Endometrial microvascular endothelial cells (primary cell): Measurements from ENCODE around the gene ATP2C2. TPM values are rescaled to one million over a fixed set of nuclear protein-coding genes. Genes with fewer than 3 reads are reported as not detected.
"Not testable (repeated sequence)": the region's sequence is repeated elsewhere in the genome, so short reads cannot be mapped to it uniquely, and the experiment has no call there.

ENCODE experiments used
- in situ Hi-C: cut with HindIII; loops from 2 replicates; pipeline ENCODE4 v1.10.0; 2017; ENCODE audit warnings: low sequenced_read_pairs, low pct_unique_long_range_greater_than_20kb; ENCODE audit errors: inconsistent ontology term
- total RNA-seq: library from RNA; depleted of rRNA; stranded (reverse); fragments of >200 nt; gene quantifications from one replicate; pipeline ENCODE4 v1.2.3, GENCODE V29; 2015; ENCODE audit errors: inconsistent ontology term

Gene ATP2C2
- total RNA-seq, 1 donor from 2014 or later = not detected

DNA sequence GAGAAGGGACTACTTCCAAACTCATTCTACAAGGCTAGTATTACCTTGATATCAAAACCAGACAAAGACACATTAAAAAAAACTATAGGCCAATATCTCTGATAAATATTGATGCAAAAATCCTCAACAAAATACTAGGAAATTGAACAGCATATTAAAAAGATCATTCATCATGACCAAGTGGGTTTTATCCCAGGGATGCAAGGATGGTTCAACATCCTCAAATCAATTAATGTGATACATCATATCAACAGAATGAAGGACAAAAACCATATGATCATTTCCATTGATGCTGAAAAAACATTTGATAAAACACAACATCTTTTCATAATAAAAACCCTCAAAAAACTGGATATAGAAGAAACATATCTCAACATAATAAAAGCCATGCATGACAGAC is 31.1 kb upstream of the ATP2C2 start:
- in situ Hi-C loops = not testable (repeated sequence)

DNA sequence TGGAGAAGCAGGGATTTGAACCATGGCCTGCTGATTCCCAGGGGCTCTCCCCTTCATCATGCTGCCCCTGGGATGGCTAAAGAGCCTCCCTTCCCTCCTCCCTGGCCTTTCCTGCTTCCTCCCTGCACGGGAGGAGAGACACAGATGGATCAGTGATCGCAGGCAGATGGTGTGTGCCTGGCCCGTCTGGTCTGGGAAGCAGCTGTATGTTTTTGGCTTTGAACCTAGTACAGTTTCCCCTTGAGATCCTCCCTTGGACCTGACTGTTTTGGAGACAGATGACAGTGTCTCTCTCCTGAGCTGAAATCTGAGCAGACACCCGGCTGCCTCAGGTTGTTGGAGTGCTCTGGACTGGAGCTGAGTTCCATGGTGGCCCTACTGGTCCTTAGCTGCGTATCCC is 29.0 kb upstream of the ATP2C2 start:
- in situ Hi-C loops = no loop called here

DNA sequence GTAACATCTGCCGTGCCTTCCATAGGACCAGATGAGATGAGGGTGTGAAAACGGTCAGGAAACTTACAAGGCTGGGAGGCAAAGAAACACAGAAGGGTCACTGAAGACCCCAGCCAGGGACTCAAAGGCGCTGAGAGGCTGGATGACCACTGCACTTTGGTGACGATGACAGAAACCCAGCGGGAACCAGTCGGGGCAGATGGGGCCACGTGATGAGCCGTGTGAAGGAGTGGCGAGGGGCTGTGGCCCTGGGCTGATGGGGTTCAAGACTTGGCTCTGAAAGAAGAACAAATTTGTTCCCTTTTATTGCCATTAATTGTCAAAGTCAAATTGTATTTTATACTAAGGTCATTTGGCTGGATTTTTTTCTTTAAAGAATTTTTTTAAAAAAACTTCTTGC is 28.6 kb upstream of the ATP2C2 start:
- in situ Hi-C loops = no loop called here

DNA sequence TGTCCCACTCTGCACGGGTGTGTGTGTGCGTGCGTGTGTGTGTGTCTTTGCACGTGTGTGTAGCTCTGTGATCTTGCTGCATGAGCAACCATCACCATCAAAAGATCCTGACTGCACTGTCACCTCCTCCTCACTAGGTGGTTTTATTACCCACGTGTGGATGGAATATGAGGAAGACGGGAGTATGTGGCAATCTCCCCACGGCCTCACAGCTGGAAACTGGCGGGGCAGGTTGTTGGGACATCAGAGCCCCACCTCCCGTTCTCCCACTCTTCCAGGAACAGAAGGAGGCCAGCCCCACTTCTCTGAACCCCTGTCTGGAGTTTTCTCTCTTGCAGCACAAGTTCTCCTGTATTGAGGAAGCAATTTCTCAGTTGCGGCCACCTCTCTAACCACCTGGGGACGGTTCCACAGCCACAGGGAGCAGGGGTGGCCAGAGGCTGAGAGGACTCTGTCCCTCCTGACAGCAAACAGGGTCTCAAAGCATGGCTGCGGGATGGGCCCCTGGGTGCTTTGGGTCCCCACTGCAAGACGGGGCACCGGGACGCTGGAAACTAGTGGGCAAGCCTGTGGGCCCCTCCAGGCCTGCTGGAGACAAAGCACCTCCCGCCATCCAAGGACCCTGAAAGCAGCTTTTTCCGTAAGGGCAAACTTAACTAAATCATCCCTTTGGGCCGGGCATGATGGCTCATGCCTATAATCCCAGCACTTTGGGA is 27.9 kb upstream of the ATP2C2 start:
- in situ Hi-C loops = no loop called here

DNA sequence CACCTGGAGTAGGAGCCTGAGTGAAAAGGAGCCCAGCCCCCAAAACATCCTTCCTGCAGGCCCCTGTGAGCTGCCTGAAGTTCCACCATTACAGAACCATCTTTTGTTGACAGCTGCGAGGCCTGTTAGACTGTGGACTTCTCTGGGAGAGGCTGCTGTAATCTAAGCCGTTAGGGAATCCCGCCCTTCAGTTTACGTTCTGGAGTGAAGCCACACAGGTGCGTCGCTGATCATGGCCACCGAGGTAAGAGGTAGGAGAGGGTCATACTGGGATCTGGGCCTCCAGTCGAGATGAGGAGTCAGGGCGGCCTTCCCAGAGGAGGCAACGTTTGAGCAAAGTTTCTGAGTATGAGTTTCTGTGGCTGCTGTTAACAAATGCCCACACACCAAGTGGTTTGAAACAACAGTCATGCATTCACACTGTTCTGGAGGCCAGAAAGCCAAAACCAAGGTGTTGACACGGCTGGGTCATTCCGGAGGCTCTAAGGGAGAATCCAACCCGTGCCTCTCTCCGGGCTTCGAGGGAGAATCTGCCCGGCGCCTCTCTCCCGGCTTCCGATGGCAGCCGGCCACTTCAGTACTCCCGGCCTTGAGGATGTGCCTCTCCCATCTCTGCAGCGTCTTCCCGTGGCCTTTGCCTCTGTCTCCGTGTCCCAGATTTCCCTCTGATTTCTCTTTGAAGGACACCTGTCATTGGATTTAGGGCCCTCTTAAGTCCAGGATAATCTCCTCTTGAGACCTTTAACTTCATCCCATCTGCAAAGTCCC is 26.6 kb upstream of the ATP2C2 start:
- in situ Hi-C loops = no loop called here

DNA sequence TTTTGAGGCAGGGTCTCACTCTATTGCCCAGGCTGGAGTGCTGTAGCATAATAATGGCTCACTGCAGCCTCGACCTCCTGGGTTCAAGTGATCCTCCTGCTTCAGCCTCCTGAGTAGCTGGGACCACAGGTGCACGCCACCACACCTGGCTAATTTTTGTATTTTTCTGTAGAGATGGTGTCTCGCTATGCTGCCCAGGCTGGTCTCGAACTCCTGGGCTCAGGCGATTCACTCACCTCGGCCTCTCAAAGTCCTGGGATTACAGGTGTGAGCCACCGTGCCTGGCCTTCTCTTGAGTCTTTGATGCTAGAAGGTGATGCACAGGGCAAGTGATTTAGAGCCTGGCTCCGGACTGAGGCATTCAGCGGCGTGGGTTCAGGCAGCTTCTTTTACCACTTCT is 24.5 kb upstream of the ATP2C2 start:
- in situ Hi-C loops = not testable (repeated sequence)

DNA sequence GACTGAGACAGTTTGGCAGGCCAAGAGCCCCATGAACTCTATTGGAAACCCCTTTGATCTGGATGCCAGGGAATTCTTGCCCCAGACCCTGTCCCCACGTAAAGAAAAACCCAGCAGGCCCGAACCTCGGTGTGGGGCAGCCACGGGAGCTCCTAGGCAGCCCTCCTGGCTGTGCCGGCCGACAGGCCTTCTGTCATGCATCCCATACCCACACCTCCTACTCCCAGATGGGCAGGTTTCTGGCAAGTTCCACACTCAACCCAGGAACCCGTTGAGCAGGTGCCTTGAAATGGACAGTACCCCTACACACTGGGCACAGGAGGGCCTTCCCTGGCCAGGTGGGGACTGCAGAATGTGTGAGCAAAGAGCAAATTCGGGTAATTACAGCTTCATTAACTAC is 23.6 kb upstream of the ATP2C2 start:
- in situ Hi-C loops = no loop called here

DNA sequence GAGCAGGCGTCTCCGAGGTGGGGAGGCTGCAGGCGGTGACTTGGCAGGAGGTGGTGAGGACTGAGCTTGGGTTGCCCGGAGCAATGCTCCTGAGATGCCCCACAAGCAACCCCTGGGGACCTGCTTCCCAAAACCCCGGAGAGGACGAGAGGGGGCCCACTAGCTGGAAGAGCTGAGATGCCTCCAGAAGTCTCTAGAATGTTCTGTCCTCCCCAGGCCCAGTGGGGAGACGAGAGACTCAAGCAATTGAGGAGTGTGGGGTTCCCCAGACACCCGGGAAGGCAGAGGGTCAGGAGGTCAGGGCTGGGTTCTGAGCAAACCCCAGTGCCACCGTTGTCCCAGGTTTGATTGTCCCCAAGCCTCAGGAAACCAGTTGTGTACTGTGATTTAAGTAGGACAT is 21.2 kb upstream of the ATP2C2 start:
- in situ Hi-C loops = no loop called here

DNA sequence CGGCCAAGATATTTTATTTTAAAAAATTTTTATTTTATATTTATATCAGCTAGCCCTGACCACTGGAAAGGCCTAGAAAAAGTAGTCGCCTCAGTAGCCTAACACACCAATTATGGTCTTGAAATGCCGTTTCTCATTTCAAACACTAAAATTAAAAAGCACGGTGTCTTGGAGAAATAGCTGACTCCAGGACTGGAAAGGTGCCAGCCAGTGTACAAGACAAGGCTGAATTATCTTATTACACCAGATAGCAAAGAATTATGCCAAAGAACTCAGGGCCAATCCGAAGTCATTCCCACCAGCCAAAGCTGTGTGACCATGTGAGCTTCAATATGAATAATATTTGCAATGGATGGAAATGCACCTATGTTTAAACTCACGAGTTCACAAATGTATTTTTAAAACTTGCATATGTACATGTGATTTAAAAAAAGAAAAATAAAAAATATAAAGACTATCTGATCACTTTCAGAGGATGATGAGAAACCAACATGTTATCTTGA is 19.9 kb upstream of the ATP2C2 start:
- in situ Hi-C loops = no loop called here

DNA sequence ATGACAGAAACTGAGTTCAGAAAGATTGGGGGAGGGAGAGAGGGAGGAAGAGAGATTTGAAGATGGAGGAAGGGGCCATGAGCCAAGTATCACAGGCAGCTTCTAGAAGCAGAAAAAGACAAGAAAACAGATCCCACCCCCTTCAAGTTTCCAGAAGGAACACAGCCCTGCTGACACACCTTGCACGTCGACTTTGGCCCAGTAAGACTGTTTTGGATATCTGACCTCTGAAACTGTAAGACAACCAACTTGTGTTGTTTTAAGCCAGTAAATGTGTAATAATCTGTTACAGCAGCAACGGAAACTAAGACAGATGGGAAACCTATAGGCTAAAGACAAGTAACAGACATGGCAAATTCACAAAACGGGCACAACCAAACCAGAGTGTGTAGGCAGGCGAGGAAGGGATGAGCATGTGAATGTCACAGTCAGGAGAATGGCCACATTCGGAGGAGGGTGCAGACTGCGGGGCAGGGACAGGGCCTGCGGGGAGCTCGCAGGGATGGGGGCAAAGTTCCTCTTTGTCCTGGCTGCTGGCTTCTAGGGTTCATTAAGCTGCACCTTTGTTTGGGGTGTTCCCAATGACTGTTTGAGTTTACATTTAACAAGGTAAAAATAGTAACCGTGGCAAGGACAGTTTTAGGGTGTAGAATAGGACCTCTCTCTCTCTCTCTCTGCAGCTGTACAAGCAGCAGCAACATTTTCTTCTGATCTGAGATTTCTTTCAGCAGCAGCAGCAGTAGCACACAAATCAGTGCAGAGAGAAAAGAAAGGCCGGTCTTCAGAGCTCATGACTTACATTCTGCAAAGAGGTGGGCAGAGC is 18.3 kb upstream of the ATP2C2 start:
- in situ Hi-C loops = no loop called here

DNA sequence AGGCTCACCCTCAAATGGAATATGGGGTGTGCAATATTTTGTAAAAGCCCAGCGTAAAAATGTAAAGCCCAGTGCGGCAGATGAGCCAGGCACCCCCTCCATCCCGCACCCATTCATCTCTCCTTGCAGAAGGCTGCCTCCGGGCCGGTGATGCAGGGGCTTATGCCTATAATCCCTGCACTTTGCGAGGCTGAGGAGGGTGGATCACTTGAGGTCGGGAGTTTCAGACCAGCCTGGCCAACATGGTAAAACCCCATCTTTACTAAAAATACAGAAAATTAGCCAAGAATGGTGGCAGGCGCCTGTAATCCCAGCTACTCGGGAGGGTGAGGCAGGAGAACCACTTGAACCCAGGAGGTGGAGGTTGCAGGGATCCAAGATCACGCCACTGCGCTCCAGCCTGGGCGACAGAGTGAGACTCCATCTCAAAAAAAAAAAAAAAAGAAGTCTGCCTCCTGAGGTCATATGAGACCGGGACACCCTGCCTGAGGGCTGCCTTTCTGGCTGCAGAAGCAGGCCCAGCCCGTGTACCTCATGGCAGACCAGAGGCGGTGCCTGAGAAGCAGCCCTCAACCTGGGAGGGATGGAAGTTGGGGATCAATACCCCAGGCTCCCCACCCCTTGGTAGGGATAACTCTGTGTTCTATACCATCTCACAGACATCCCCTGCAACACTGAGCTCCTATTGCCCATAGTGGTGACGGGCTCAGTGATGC is 17.5 kb upstream of the ATP2C2 start:
- in situ Hi-C loops = no loop called here

DNA sequence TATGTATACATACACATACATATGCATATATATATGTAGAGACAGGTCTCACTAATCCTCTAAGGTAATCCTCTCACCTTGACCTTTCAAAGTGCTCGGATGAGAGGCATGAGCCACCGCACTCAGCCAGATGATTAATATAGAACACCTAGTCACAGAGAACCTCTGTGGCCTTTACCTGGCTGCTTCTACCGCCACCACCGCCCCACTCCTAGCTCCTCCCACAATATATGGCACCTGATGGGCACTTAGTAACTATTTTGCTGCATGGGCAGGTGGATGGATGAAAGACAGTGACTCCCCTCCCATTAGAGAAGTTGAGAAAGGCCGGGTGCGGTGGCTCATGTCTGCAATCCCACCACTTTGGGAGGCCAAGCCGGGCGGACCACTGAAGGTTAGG is 16.7 kb upstream of the ATP2C2 start:
- in situ Hi-C loops = no loop called here

DNA sequence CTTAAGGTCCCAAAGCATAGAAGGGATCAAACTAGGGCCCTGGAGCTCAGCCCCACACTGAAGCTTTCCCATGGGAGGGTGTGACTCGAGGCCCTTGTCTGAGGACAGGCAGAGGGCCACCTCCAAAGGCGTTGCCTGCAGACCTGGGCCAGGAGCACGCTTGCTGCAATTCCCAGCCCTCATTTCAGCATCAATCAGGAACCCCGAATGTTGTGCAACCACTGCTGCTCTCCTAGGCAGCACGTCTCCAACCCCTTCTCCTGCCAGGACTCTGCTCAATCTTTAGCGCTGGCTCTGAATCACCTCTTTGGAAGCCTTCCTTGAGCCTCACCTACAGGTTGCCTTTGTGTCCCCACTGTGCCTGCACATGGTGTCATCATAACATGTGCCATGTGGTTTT is 14.0 kb upstream of the ATP2C2 start:
- in situ Hi-C loops = no loop called here

DNA sequence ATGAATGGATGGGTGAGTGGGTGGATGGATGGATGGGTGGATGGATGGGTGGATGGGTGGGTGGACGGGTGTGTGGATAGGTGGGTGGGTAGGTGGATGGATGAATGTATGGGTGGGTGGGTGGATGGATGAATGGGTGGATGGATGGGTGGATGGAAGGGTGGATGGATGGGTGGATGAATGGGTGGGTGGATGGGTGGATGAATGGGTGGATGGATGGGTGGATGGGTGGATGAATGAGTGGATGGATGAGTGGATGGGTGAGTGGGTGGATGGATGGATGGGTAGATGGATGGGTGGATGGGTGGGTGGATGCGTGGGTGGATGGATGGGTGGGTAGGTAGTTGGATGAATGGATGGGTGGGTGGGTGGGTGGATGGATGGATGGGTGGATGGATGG is 13.2 kb upstream of the ATP2C2 start:
- in situ Hi-C loops = no loop called here

DNA sequence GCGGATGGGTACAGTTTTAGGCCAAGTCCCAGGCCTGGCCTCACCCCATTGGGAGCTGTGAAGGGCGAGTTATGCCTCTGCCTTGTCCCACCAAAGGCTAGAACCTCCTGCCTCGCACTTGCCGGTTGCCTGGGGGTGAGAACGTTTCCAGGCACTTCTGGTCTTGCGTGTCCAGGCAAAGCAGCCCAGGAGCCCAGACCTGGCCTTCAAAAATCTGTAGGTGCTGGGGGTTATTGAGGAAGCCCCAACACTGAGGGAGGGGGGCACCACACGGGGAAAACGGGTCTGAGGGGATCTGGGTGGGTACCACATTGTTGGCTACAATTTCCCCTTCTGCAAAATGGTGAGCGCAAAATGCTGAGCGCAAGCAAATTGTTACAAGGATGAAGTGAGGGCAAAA is 12.2 kb upstream of the ATP2C2 start:
- in situ Hi-C loops = no loop called here

DNA sequence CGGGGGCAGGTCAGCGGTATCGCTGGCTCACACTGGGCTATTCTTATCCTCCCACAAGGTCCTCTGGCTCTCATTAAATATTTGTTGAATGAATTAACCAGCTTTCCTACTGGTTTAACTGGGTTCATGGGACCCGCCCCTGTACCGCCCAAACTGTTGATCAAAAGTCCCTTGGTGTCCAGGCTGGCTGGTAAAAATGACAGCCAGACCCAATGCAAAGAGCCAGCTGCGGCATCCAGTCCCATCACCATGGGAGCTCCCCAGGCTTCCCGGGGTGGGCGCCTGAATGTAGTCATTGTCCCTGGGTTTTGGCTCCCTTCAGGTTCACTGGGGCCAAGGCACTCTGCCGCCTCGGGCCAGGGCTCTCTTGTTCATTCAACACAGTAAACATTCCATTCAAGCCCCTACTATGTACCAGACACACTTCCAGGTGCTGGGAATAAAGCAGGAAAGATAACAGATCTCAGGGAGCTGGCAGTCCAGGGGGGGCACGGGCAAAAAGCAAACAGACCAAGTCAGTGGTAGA is 11.7 kb upstream of the ATP2C2 start:
- in situ Hi-C loops = no loop called here

DNA sequence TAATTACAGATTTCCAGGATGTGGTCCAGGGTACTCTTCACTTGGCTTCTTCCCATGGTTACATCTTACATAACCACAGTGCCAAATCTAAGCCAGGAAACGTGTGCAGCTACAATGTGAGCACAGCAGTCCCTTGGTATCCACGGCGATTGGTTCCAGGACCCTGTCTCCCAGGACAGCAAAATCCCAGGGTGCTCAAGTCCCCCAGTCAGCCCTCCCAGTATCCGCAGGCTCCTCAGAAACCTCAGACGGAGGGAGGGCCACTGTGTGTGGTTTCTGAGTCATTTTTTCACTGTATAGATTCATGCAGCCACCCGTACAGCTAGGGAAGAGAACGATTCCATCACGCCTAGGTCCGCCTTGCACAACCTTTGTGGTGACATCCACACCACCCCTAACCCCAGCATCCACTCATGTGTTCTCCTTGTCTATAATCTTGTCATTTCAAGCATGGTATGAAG is 11.1 kb upstream of the ATP2C2 start:
- in situ Hi-C loops = no loop called here

DNA sequence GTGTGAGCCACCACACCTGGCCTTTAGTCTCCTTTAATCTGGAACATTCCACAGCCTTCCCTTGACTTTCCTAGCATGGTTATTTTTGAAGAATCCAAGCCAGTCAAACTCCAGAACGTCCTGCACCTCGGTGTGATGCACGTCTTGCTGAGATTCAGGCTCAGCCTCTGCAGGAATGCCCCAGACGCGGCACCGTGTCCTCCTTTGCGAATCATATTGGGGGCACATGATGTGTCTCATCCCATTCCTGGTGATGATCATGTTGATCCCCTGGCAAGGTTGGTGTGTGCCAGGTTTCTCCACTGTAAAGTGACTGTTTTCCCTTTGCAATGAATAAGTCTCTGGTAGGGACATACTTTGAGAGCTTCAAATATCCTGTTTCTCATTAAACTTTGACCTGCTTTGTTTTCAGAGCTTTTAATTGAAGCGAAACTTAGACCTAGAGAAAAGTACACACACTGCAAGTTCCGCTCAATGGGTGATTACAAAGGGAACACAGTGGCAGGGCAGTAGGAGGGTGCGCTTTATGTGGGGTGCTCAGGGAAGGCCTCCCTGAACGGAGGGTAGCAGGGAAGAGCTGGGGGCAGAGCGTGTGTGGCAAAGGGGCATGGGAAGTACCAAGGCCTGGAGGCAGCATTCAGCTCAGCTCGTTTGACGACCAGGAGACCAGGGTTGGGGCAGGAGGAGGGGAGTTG is 9.6 kb upstream of the ATP2C2 start:
- in situ Hi-C loops = no loop called here
